Lung (tissue), 12 donors: Measurements from ENCODE around the gene ABHD12. TPM values are rescaled to one million over a fixed set of nuclear protein-coding genes. Genes with fewer than 3 reads are reported as not detected.
A peak's percentile ranks its signal among the peaks of the same experiment; 100 is the strongest.
"Not testable (repeated sequence)": the region's sequence is repeated elsewhere in the genome, so short reads cannot be mapped to it uniquely, and the experiment has no call there.

Source experiments
- ATAC-seq: fragments of 200-7000 bp; cut with Tn5 transposase; one replicate; pipeline ENCODE4 v1.9.1; 2020; ENCODE audit warnings: moderate number of reproducible peaks; ENCODE audit not compliant: insufficient read depth, low FRiP score
- DNase-seq, 3 donors: peaks; one replicate each; pipeline ENCODE4 v3.0.0-alpha.2; 2013 to 2017
- H3K27ac ChIP-seq, 2 donors: one replicate each; pipeline ENCODE4 v1.5.1; 2013; ENCODE audit warnings: mild to moderate bottlenecking in 2 of 2, moderate library complexity in 2 of 2, control low read depth in 1 of 2, inconsistent platforms in 1 of 2, low read depth in 1 of 2, low read length in 1 of 2
- H3K27me3 ChIP-seq, 3 donors: one replicate each; pipeline ENCODE4 v1.5.1; 2013; ENCODE audit warnings: low read length in 2 of 3; ENCODE audit not compliant: control insufficient read depth in 3 of 3, insufficient read depth in 3 of 3
- H3K36me3 ChIP-seq, 4 donors: one replicate each; pipeline ENCODE4 v1.5.1; 2013; ENCODE audit warnings: low read length in 4 of 4, mild to moderate bottlenecking in 1 of 4, moderate library complexity in 1 of 4; ENCODE audit not compliant: control insufficient read depth in 4 of 4, insufficient read depth in 4 of 4
- H3K4me1 ChIP-seq, 5 donors: one replicate each; pipeline ENCODE4 v1.5.1; 2013; ENCODE audit warnings: low read length in 5 of 5, mild to moderate bottlenecking in 2 of 5, moderate library complexity in 1 of 5; ENCODE audit not compliant: control insufficient read depth in 5 of 5, insufficient read depth in 5 of 5
- H3K4me3 ChIP-seq: one replicate; pipeline ENCODE4 v1.5.1; 2013; ENCODE audit warnings: mild to moderate bottlenecking, control low read depth, moderate library complexity
- H3K9ac ChIP-seq, 2 donors: one replicate each; pipeline ENCODE4 v1.5.1; 2013; ENCODE audit warnings: low read length in 2 of 2, control low read depth in 1 of 2; ENCODE audit not compliant: insufficient read depth in 1 of 2
- H3K9me3 ChIP-seq, 4 donors: one replicate each; pipeline ENCODE4 v1.5.1; 2013; ENCODE audit warnings: low read length in 3 of 4, mild to moderate bottlenecking in 1 of 4, moderate library complexity in 1 of 4; ENCODE audit not compliant: control insufficient read depth in 4 of 4, insufficient read depth in 3 of 4
- WGBS, 2 donors: extraction: QIAGEN DNeasy Blood & Tissue Kit; methylation state at CpG; one replicate each; pipeline ENCODE4 v1.1.7; 2013; 5-methylcytosine and 5-hydroxymethylcytosine counted together
- polyA plus RNA-seq, 2 donors: library from polyadenylated mRNA; stranded (reverse); fragments of 200-250 nt; gene quantifications; one replicate each; pipeline ENCODE4 v1.2.1, GENCODE V29; 2013
- total RNA-seq, 2 donors: library from RNA; depleted of rRNA in 1 of 2; stranded (reverse); fragments of >200 nt in 1 of 2; gene quantifications; one replicate each; pipeline ENCODE4 v1.2.1, GENCODE V29; 2014 to 2021
- TF ChIP-seq, protein P1 (sequence below): IDR thresholded peaks from 2 replicates; pipeline ENCODE4 v1.5.1; 2012; ENCODE audit warnings: mild to moderate bottlenecking; ENCODE audit errors: control extremely low read depth, extremely low read depth
- donor health status: control.
- donor health status: control.
- donor health status: Bipolar disorder and iron deficiency.
- donor health status: healthy.
- donor health status: DM: yes; HTN: yes; CAD: no.

Gene ABHD12
- total and polyA plus RNA-seq, 4 donors, result 34.3 to 58.1 (median 44.6) TPM

DNA sequence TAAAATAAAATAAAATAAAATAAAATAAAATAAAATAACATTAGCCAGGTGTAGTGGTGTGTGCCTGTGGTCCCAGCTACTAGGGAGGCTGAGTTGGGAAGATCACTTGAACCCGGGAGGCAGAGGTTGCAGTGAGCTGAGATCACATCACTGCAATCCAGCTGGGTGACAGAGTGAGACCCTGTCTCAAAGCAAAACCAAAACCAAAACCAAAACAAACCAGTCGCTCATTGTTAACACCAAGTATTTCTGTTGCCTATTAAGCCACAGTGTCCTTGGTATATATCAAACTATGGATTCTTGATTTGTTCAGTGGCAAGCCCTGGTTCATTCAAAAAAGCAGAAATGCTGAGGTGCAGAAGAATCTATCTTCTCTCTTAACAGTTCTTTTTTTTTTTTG is 77.0 kb downstream of the ABHD12 start:
- TF ChIP-seq, protein P1, sequence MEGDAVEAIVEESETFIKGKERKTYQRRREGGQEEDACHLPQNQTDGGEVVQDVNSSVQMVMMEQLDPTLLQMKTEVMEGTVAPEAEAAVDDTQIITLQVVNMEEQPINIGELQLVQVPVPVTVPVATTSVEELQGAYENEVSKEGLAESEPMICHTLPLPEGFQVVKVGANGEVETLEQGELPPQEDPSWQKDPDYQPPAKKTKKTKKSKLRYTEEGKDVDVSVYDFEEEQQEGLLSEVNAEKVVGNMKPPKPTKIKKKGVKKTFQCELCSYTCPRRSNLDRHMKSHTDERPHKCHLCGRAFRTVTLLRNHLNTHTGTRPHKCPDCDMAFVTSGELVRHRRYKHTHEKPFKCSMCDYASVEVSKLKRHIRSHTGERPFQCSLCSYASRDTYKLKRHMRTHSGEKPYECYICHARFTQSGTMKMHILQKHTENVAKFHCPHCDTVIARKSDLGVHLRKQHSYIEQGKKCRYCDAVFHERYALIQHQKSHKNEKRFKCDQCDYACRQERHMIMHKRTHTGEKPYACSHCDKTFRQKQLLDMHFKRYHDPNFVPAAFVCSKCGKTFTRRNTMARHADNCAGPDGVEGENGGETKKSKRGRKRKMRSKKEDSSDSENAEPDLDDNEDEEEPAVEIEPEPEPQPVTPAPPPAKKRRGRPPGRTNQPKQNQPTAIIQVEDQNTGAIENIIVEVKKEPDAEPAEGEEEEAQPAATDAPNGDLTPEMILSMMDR, result no peak
- Histone ChIP-seq H3K27me3 (no peaks in the 10 kb centered on the region), H3K36me3 (peaks cover 0 to 10% (median 2%) of the 10 kb centered on the region in 4 donors), H3K9ac (no peak overlapping the region), H3K4me1 (peaks cover 0 to 13% (median 8%) of the 10 kb centered on the region in 5 donors), H3K4me3 (no peak overlapping the region), H3K27ac (no peak overlapping the region), H3K9me3 (no peaks in the 10 kb centered on the region)
- DNase-seq (no peak), ATAC-seq (no peak)
- 66 to 70% methylated on average over 2 of the region's 2 CpGs for WGBS, 2 donors

DNA sequence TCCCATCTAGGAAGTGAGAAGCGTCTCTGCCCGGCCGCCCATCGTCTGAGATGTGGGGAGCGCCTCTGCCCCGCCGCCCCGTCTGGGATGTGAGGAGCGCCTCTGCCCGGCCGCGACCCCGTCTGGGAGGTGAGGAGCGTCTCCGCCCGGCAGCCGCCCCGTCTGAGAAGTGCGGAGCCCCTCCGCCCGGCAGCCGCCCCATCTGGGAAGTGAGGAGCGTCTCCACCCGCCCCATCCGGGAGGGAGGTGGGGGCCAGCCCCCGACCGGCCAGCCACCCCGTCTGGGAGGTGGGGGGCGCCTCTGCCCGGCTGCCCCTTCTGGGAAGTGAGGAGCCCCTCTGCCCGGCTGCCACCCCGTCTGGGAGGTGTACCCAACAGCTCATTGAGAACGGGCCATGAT is 77.9 kb downstream of the ABHD12 start:
- not testable (repeated sequence) for H3K9ac ChIP-seq, H3K27me3 ChIP-seq, H3K4me3 ChIP-seq, ATAC-seq, DNase-seq, H3K27ac ChIP-seq, H3K9me3 ChIP-seq
- Histone ChIP-seq H3K36me3 (peaks cover 0 to 16% (median 4%) of the 10 kb centered on the region in 4 donors), H3K4me1 (peaks cover 0 to 14% (median 8%) of the 10 kb centered on the region in 5 donors)
- 92 to 97% methylated on average over 19 to 33 of the region's 33 CpGs for WGBS, 2 donors

DNA sequence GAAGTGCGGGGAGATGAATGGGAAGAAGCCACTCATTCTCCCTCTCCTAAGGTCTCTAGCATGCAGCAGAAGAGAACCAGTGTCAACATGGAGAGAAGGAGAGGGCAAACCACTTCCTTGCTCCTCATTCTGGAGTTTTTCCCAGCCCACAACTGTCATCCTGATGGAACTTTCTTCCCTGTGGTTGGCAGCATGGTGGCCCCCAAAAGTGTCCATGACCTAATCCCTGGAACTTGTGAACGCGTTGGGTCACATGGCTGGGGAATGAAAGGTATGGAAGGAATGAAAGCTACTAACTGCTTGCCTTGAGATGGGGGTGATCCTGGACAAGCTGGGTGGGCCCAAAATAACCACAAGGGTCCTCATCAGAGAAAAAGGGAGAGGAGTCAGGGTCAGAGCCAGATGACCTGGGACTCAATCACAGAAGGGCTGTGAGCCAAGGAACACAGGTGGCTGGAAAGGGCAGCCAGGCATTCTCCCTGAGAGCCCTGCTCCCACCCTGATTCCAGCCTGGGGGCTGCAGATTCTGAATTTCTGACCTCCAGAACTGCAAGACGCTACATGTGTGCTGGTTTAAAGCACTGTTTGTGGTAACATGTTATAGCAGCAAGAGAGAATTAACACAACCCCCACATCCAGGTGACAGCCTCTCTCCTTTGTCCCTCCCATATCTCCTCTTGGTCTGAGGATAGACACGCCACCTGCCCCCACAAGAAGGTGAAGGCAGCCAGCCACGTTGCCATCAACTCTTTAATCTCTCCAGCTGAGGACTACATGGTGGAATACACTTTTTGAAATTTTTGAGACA is 79.5 kb downstream of the ABHD12 start:
- 70 to 76% methylated on average over 6 of the region's 6 CpGs for WGBS, 2 donors
- H3K9me3 ChIP-seq, result no peaks in the 10 kb centered on the region
- H3K27me3 ChIP-seq, result no peaks in the 10 kb centered on the region
- DNase-seq (no peak), ATAC-seq (no peak)
- TF ChIP-seq, protein P1, result no peak
- H3K27ac ChIP-seq, result peak overlapping the region in 1 of 2 donors; percentile 78
- H3K9ac ChIP-seq, result no peak overlapping the region
- H3K4me3 ChIP-seq, result no peak overlapping the region
- peaks cover 0 to 18% (median 5%) of the 10 kb centered on the region in 4 donors for H3K36me3 ChIP-seq
- peaks cover 0 to 14% (median 8%) of the 10 kb centered on the region in 5 donors for H3K4me1 ChIP-seq

- WGBS, 2 donors, result 15 to 25% methylated on average over 6 of the region's 6 CpGs
- ATAC-seq, result peak; percentile 83
- no peaks in the 10 kb centered on the region for H3K27me3 ChIP-seq
- peak overlapping the region; percentile 63 to 78 for H3K27ac ChIP-seq
- no peaks in the 10 kb centered on the region for H3K9me3 ChIP-seq
- H3K4me3 ChIP-seq, result no peak overlapping the region
- peaks cover 0 to 17% (median 5%) of the 10 kb centered on the region in 4 donors for H3K36me3 ChIP-seq
- DNase-seq, result peak in 1 of 3 donors; percentile 19
- peaks cover 0 to 14% (median 8%) of the 10 kb centered on the region in 5 donors for H3K4me1 ChIP-seq
- no peak overlapping the region for H3K9ac ChIP-seq
- TF ChIP-seq, protein P1, result peak; percentile 23
These were observed 80.2 kb downstream of the ABHD12 start for GRCh38 chr20:25310268-25310920.
